ENCODE measurements around the gene PIGT.

The PIGT gene

DNA sequence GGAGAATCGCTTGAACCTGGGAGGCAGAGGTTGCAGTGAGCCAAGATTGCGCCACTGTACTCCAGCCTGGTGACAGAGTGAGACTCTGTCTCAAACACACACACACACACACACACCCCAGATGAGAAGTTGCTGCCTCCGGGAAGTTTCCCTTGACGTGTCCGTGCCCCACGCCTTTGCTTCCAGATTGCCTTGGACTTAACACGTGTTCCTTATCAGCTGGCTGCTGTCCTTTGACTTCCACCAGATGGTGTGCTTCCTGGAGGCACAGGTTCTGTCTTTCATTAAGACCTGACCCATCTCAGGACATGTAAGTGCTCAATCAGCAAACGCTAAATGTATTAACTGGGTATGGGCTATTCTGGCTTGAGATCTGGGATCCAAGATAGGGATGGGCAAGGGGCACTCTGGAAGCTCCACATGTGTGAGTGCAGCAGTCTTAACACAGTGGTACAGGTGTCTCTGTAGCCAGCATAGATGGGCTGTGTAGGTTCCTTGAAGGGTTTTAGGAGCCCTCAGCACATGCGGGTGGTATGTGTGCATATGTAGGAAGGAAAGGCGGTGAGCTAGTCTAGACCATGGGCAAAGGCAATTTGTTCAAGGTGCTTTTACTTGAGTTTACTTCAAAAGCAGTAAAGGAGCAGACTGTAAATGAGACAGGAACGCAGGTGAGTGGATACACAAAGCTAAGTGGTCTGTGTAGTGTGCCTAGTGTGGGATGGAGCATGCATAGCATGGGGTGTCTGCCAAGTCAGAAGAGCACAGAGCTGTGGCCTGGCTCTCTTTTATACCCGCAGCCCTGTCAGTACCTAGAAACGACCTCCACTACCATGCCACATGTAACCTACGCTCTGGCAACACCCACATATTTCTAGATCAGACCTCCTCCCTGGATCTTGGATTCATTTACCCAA lies 11.6 kb downstream of the PIGT start:
- in situ Hi-C loops (cut with MboI; ENCODE audit: low sequenced_read_pairs) = no loop called here

- in situ Hi-C loops (cut with MboI; ENCODE audit: low sequenced_read_pairs) = no loop called here
Observed at GRCh38 chr20:45429618-45430017, 13.7 kb downstream of the PIGT start.

DNA sequence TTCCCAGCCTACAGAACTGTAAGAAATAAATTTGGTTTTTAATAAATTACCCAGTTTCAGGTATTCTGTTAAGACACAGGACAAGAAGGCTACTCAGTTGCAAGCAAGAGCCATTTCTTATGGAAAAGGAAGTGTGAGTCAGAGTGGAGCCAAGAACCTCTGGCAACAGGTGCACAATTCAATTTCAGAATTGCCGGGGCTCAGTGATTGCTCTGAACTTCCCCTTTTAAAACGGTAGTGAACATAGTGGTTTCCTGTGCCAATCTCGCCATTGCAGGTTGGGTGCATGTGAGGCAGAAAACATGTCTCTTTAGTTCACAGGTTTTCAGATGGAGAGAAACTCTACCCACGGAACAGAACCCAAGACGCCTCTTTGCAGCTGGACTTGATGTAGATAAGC lies 16.4 kb downstream of the PIGT start:
- in situ Hi-C loops (cut with MboI; ENCODE audit: low sequenced_read_pairs) = no loop called here

DNA sequence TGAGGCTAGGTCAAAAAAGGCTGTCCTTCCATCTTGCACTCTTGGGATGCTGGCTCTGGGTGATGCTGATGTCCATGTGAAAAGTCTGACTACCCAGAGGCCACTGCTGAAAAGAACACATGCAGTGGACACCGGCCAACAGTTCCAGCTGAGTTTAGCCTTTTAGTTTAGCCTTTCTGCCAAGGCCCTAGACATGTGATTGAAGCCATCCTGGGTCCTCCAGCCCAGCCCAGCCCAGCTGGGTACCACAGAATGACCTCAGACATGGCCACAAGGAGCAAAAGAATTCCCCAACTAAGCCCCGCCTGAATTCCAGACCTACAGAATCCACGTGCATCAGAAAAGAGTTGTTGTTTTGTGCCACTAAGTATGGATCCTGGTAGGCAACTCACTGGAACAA lies 17.4 kb downstream of the PIGT start:
- in situ Hi-C loops (cut with MboI; ENCODE audit: low sequenced_read_pairs) = no loop called here

- in situ Hi-C loops (cut with MboI; ENCODE audit: low sequenced_read_pairs) = no loop called here
Observed at GRCh38 chr20:45433976-45434375, 18.0 kb downstream of the PIGT start.

- in situ Hi-C loops (cut with MboI; ENCODE audit: low sequenced_read_pairs) = no loop called here
Observed at GRCh38 chr20:45436732-45437485, 21.0 kb downstream of the PIGT start.

- in situ Hi-C loops (cut with MboI; ENCODE audit: low sequenced_read_pairs) = no loop called here
Observed at GRCh38 chr20:45440424-45440823, 24.5 kb downstream of the PIGT start.

DNA sequence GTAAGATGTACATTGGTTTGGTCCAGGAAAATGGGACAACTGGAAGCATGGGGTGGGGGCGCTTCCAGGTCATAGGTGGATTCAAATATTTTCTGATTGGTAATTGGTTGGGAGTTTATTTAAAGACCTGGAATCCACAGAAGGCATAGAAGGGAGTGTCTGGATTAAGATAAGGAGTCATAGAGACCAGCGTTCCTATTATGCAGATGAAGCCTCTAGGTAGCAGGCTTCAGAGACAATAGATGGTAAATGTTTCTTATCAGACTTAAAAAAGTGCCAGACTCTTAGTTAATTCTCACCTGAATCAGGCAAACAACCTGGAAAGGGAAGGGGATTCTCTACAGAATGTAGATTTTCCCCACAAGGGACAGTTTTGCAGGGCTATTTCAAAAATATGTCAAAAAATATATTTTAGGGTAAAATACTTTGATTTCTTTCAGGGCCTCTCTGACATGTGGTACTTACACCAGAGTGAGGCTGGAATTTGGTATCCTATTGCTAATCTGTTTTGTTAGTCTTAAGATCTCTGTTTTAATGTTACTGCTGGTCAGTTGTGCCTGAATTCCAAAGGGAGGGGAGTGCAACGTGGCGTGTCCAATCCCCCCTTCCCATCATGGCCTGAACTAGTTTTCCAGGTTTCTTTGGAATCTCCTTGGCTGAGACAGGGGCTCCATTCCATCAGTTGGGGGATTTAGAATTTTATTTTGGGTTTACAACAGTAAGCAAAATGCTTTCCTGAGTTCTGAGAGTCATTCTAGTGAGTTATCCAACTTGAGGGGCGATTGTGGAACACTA lies 25.1 kb downstream of the PIGT start:
- in situ Hi-C loops (cut with MboI; ENCODE audit: low sequenced_read_pairs) = no loop called here

- in situ Hi-C loops (cut with MboI; ENCODE audit: low sequenced_read_pairs) = no loop called here
Observed at GRCh38 chr20:45441746-45442145, 25.8 kb downstream of the PIGT start.

GRCh38 chr20:45444050-45444449 lies 28.1 kb downstream of the PIGT start:
- in situ Hi-C loops (cut with MboI; ENCODE audit: low sequenced_read_pairs) = no loop called here

- in situ Hi-C loops (cut with MboI; ENCODE audit: low sequenced_read_pairs) = no loop called here
Observed at GRCh38 chr20:45445805-45446562, 30.0 kb downstream of the PIGT start.

- in situ Hi-C loops (cut with MboI; ENCODE audit: low sequenced_read_pairs) = no loop called here
Observed at GRCh38 chr20:45448270-45448669, 32.3 kb downstream of the PIGT start.

GRCh38 chr20:45449528-45449927 lies 33.6 kb downstream of the PIGT start:
- in situ Hi-C loops (cut with MboI; ENCODE audit: low sequenced_read_pairs) = no loop called here

GRCh38 chr20:45450097-45450818 lies 34.3 kb downstream of the PIGT start:
- in situ Hi-C loops (cut with MboI; ENCODE audit: low sequenced_read_pairs) = no loop called here

GRCh38 chr20:45452238-45452637 lies 36.3 kb downstream of the PIGT start:
- in situ Hi-C loops (cut with MboI; ENCODE audit: low sequenced_read_pairs) = no loop called here

- in situ Hi-C loops (cut with MboI; ENCODE audit: low sequenced_read_pairs) = no loop called here
Observed at GRCh38 chr20:45452772-45453691, 37.1 kb downstream of the PIGT start.

DNA sequence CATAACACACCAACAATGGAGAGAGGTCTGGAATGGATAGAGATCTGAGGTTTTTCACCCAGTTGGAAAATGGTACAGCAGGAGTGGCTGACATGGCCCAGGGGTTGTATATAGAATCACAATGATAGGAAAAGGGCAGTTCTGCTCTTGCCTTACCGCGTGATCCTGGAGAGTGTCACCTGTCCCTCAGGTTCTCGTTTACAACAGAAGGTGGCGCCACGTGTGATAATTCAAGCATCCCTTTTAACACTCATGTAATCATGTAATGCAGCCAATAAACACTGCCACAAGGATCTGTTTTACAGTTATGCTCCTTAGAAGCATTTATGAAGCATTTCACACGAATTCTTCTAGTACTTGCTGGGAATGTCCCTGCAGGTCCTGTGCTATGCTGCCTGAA lies 40.7 kb downstream of the PIGT start:
- in situ Hi-C loops (cut with MboI; ENCODE audit: low sequenced_read_pairs) = no loop called here

GRCh38 chr20:45459606-45460005 lies 43.7 kb downstream of the PIGT start:
- in situ Hi-C loops (cut with MboI; ENCODE audit: low sequenced_read_pairs) = no loop called here

GRCh38 chr20:45461225-45461624 lies 45.3 kb downstream of the PIGT start:
- in situ Hi-C loops (cut with MboI; ENCODE audit: low sequenced_read_pairs) = no loop called here
